WTC11 (cell line): ENCODE data around the gene ASB1. TPM values are rescaled to one million over a fixed set of nuclear protein-coding genes. Genes with fewer than 3 reads are reported as not detected.

ENCODE experiments used
- ATAC-seq: fragments of 200-7000 bp; cut with Tn5 transposase; 2 replicates; pipeline ENCODE4 v1.10.0; 2021; ENCODE audit warnings: mild to moderate bottlenecking, moderate library complexity
- CTCF ChIA-PET: fragments of 300-600 bp; sonication (Branson Sonifier 250); formaldehyde crosslinking; loops from one replicate; lab custom pipeline; 2021; ENCODE audit warnings: antibody characterized with exemption; lab: Charles Lee
- POLR2A ChIA-PET: fragments of 350-600 bp; sonication (Branson Sonifier 250); formaldehyde crosslinking; loops from one replicate; lab custom pipeline; 2021; ENCODE audit warnings: antibody characterized with exemption; lab: Charles Lee
- DNase-seq: peaks from one replicate; pipeline ENCODE4 v3.0.0; 2021; ENCODE audit warnings: low spot score
- H3K27ac Mint-ChIP-seq: 2 replicates; pipeline ENCODE4 v1.8.0; 2021; ENCODE audit warnings: mixed read lengths
- H3K27me3 Mint-ChIP-seq: 2 replicates; pipeline ENCODE4 v1.8.0; 2021; ENCODE audit warnings: low read depth, mild to moderate bottlenecking, moderate library complexity, mixed read lengths
- H3K36me3 Mint-ChIP-seq: 2 replicates; pipeline ENCODE4 v1.8.0; 2021; ENCODE audit warnings: mixed read lengths
- H3K4me1 Mint-ChIP-seq: 2 replicates; pipeline ENCODE4 v1.8.0; 2022; ENCODE audit warnings: mixed read lengths
- H3K4me3 Mint-ChIP-seq: 2 replicates; pipeline ENCODE4 v1.8.0; 2021; ENCODE audit warnings: mild to moderate bottlenecking, moderate library complexity, mixed read lengths
- H3K9me3 Mint-ChIP-seq: 2 replicates; pipeline ENCODE4 v1.8.0; 2021; ENCODE audit warnings: mixed read lengths
- ATF3 ChIP-seq: sonication (generic); formaldehyde crosslinking; conservative IDR thresholded peaks from 2 replicates; pipeline ENCODE4 v1.8.1; 2022; ENCODE audit warnings: mild to moderate bottlenecking, missing genetic modification reagents
- CREM ChIP-seq: sonication (generic); formaldehyde crosslinking; IDR thresholded peaks from 2 replicates; pipeline ENCODE4 v1.8.1; 2022; ENCODE audit warnings: mild to moderate bottlenecking, missing genetic modification reagents, moderate library complexity
- FOXP4 ChIP-seq: sonication (generic); formaldehyde crosslinking; IDR thresholded peaks from 2 replicates; pipeline ENCODE4 v1.8.0; 2022; ENCODE audit warnings: mild to moderate bottlenecking, missing genetic modification reagents
- GABPB1 ChIP-seq: sonication (generic); formaldehyde crosslinking; IDR thresholded peaks from 2 replicates; pipeline ENCODE4 v1.8.1; 2023; ENCODE audit warnings: mild to moderate bottlenecking, missing genetic modification reagents
- GRHL2 ChIP-seq: fragments of 250-450 bp; sonication (Bioruptor Pico); IDR thresholded peaks from 2 replicates; pipeline ENCODE4 v1.8.0; 2022; ENCODE audit warnings: mild to moderate bottlenecking, moderate library complexity; ENCODE audit not compliant: insufficient replicate concordance, severe bottlenecking
- HMGA2 ChIP-seq: fragments of 250-450 bp; sonication (Bioruptor Pico); IDR thresholded peaks from 2 replicates; pipeline ENCODE4 v1.4.0; 2021; ENCODE audit warnings: mild to moderate bottlenecking, moderate library complexity
- KAT7 ChIP-seq: sonication (generic); formaldehyde crosslinking; IDR thresholded peaks from 2 replicates; pipeline ENCODE4 v1.8.1; 2023; ENCODE audit warnings: missing genetic modification reagents, mild to moderate bottlenecking, borderline replicate concordance
- MLX ChIP-seq: sonication (generic); formaldehyde crosslinking; IDR thresholded peaks from 2 replicates; pipeline ENCODE4 v1.8.1; 2023; ENCODE audit warnings: mild to moderate bottlenecking, missing genetic modification reagents, moderate library complexity
- NR1H2 ChIP-seq: sonication (generic); formaldehyde crosslinking; IDR thresholded peaks from 2 replicates; pipeline ENCODE4 v1.9.0; 2021; ENCODE audit warnings: mild to moderate bottlenecking, moderate library complexity, missing genetic modification reagents
- PREB ChIP-seq: sonication (generic); formaldehyde crosslinking; IDR thresholded peaks from 2 replicates; pipeline ENCODE4 v1.8.1; 2022; ENCODE audit warnings: mild to moderate bottlenecking, missing genetic modification reagents, moderate library complexity, borderline replicate concordance
- PRRX2 ChIP-seq: fragments of 250-450 bp; sonication (Bioruptor Pico); IDR thresholded peaks from 2 replicates; pipeline ENCODE4 v1.8.0; 2021; ENCODE audit warnings: mild to moderate bottlenecking
- SOX15 ChIP-seq: fragments of 250-450 bp; sonication (Bioruptor Pico); IDR thresholded peaks from 2 replicates; pipeline ENCODE4 v1.9.0; 2021; ENCODE audit warnings: mild to moderate bottlenecking
- TEAD1 ChIP-seq: sonication (generic); formaldehyde crosslinking; IDR thresholded peaks from 2 replicates; pipeline ENCODE4 v1.8.0; 2022; ENCODE audit warnings: mild to moderate bottlenecking, missing genetic modification reagents
- TEAD4 ChIP-seq: sonication (generic); formaldehyde crosslinking; IDR thresholded peaks from 2 replicates; pipeline ENCODE4 v1.8.0; 2022; ENCODE audit warnings: mild to moderate bottlenecking, missing genetic modification reagents
- USF2 ChIP-seq: sonication (generic); formaldehyde crosslinking; IDR thresholded peaks from 2 replicates; pipeline ENCODE4 v1.8.1; 2023; ENCODE audit warnings: mild to moderate bottlenecking, missing genetic modification reagents, moderate library complexity
- ZNF121 ChIP-seq: sonication (generic); formaldehyde crosslinking; IDR thresholded peaks from 2 replicates; pipeline ENCODE4 v1.8.0; 2023; ENCODE audit warnings: missing genetic modification reagents
- ZNF219 ChIP-seq: sonication (generic); formaldehyde crosslinking; IDR thresholded peaks from 2 replicates; pipeline ENCODE4 v1.8.0; 2023; ENCODE audit warnings: missing genetic modification reagents, mild to moderate bottlenecking, borderline replicate concordance
- ZNF396 ChIP-seq: fragments of 250-450 bp; sonication (Bioruptor Pico); IDR thresholded peaks from 2 replicates; pipeline ENCODE4 v1.8.0; 2021; ENCODE audit warnings: mild to moderate bottlenecking, moderate library complexity, borderline replicate concordance
- ZNF423 ChIP-seq: fragments of 250-450 bp; sonication (Bioruptor Pico); IDR thresholded peaks from 2 replicates; pipeline ENCODE4 v2.1.2; 2022; ENCODE audit warnings: mild to moderate bottlenecking, moderate library complexity
- ZNF671 ChIP-seq: fragments of 250-450 bp; sonication (Bioruptor Pico); IDR thresholded peaks from 2 replicates; pipeline ENCODE4 v1.8.0; 2021; ENCODE audit warnings: mild to moderate bottlenecking
- total RNA-seq: library from RNA; stranded (reverse); gene quantifications from 3 replicates; pipeline ENCODE4 v1.2.3, GENCODE V29; 2021
- TF ChIP-seq, protein P1 (sequence below): sonication (generic); formaldehyde crosslinking; IDR thresholded peaks from 2 replicates; pipeline ENCODE4 v1.8.0; 2023; ENCODE audit warnings: mild to moderate bottlenecking, missing genetic modification reagents
- TF ChIP-seq, protein P2 (sequence below): fragments of 250-450 bp; sonication (Bioruptor Pico); IDR thresholded peaks from 2 replicates; pipeline ENCODE4 v1.8.0; 2021; ENCODE audit warnings: mild to moderate bottlenecking

Gene ASB1
- total RNA-seq, 1 experiment from 2014 or later, result 43.9 TPM

DNA sequence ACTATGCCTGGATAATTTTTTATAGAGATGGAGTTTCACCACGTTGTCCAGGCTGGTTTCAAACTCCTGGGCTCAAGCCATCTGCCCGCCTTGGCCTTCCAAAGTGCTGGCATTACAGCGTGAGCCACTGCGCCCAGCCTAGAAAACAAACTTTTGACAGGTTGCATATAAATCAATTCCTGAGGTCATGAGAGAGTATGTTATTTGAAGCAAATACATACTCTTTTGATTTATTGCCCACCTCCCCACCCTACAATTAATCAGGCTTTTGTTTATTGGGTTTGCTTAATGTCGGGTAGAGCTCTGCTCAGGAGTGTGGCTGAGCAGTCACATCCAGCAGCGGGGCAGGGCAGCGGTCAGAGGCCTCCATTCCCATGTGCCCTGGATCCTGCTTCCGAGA is 37.9 kb upstream of the ASB1 start:
- H3K27ac Mint-ChIP-seq, result no peak overlapping the region
- ATAC-seq (no peak), DNase-seq (no peak)
- CTCF ChIA-PET, result no interaction called here
- peaks cover 4% of the 10 kb centered on the region for H3K9me3 Mint-ChIP-seq
- peaks cover 4% of the 10 kb centered on the region for H3K36me3 Mint-ChIP-seq
- H3K4me3 Mint-ChIP-seq, result no peak overlapping the region
- POLR2A ChIA-PET, result no interaction called here
- peaks cover 4% of the 10 kb centered on the region; the same call in 1 of the 2 replicates for H3K4me1 Mint-ChIP-seq
- TF ChIP-seq, protein P1, sequence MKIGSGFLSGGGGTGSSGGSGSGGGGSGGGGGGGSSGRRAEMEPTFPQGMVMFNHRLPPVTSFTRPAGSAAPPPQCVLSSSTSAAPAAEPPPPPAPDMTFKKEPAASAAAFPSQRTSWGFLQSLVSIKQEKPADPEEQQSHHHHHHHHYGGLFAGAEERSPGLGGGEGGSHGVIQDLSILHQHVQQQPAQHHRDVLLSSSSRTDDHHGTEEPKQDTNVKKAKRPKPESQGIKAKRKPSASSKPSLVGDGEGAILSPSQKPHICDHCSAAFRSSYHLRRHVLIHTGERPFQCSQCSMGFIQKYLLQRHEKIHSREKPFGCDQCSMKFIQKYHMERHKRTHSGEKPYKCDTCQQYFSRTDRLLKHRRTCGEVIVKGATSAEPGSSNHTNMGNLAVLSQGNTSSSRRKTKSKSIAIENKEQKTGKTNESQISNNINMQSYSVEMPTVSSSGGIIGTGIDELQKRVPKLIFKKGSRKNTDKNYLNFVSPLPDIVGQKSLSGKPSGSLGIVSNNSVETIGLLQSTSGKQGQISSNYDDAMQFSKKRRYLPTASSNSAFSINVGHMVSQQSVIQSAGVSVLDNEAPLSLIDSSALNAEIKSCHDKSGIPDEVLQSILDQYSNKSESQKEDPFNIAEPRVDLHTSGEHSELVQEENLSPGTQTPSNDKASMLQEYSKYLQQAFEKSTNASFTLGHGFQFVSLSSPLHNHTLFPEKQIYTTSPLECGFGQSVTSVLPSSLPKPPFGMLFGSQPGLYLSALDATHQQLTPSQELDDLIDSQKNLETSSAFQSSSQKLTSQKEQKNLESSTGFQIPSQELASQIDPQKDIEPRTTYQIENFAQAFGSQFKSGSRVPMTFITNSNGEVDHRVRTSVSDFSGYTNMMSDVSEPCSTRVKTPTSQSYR (CRISPR knock-in tag), result no peak
- TF ChIP-seq GRHL2 (CRISPR knock-in tag) (no peak), GABPB1 (CRISPR knock-in tag) (no peak), PRRX2 (CRISPR knock-in tag) (no peak), TEAD1 (CRISPR knock-in tag) (no peak), KAT7 (CRISPR knock-in tag) (no peak), NR1H2 (CRISPR knock-in tag) (no peak), TEAD4 (CRISPR knock-in tag) (no peak)
- no peaks in the 10 kb centered on the region for H3K27me3 Mint-ChIP-seq

DNA sequence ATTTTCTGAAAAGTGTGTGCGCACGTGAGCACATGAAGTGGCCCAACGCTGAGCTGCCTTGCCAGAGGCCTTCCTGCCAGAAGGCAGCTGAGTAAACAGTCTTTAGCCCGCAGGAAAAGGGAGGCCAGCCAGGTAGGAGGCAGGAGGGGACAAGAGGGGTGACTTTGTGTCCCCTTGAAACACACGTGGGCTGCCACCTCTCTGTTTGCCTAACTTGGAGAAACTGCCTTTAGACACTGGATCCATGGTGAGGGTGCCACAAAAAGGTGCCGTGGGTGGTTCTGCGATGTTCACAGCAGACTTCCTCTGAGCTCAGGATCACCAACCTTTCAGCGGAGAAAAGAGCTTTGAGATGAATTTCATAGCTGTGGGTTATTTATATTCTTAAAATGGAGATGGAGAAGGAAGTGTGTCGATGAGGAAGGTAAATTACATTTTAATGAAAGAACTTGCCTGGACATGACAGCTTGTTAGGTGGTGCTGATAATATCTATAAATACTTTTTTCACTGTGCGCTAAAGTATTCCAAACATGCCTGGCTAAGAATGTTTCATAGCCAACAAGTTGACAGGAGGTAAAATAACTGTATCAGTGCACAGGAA is 36.6 kb upstream of the ASB1 start:
- H3K27ac Mint-ChIP-seq, result peak overlapping the region; percentile 88; the same call in 1 of the 2 replicates
- TF ChIP-seq CREM (CRISPR knock-in tag) (no peak), FOXP4 (CRISPR knock-in tag) (no peak), MLX (CRISPR knock-in tag) (no peak), ZNF671 (no peak), ZNF423 (no peak), PREB (no peak), SOX15 (CRISPR knock-in tag) (no peak)
- TF ChIP-seq, all 79 proteins: peak for 0
- DNase-seq (no peak), ATAC-seq (no peak)
- Mint-ChIP-seq H3K36me3 (no peaks in the 10 kb centered on the region), H3K4me1 (peaks cover 4% of the 10 kb centered on the region; the same call in 1 of the 2 replicates), H3K9me3 (no peaks in the 10 kb centered on the region), H3K4me3 (no peak overlapping the region), H3K27me3 (no peaks in the 10 kb centered on the region)
- ChIA-PET POLR2A (no interaction called here), CTCF (no interaction called here)

- H3K36me3 Mint-ChIP-seq, result no peaks in the 10 kb centered on the region
- no peaks in the 10 kb centered on the region for H3K9me3 Mint-ChIP-seq
- TF ChIP-seq TEAD4 (CRISPR knock-in tag) (no peak), USF2 (CRISPR knock-in tag) (no peak), ATF3 (CRISPR knock-in tag) (no peak), ZNF219 (CRISPR knock-in tag) (no peak), ZNF121 (CRISPR knock-in tag) (no peak), ZNF396 (CRISPR knock-in tag) (no peak), HMGA2 (CRISPR knock-in tag) (no peak)
- TF ChIP-seq, protein P2, sequence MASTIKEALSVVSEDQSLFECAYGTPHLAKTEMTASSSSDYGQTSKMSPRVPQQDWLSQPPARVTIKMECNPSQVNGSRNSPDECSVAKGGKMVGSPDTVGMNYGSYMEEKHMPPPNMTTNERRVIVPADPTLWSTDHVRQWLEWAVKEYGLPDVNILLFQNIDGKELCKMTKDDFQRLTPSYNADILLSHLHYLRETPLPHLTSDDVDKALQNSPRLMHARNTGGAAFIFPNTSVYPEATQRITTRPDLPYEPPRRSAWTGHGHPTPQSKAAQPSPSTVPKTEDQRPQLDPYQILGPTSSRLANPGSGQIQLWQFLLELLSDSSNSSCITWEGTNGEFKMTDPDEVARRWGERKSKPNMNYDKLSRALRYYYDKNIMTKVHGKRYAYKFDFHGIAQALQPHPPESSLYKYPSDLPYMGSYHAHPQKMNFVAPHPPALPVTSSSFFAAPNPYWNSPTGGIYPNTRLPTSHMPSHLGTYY (CRISPR knock-in tag), result no peak
These were observed 35.6 kb upstream of the ASB1 start for GRCh38 chr2:238391042-238391689.

More at GRCh38 chr2:238391042-238391689, 35.6 kb upstream of the ASB1 start:
- ChIA-PET POLR2A (no interaction called here), CTCF (interaction anchor here (1.0 kb wide), 1 partner anchor 20 kb away, joined by 3 read pairs; no protein-coding TSS in a partner anchor)
- Mint-ChIP-seq H3K27me3 (no peaks in the 10 kb centered on the region), H3K4me1 (peaks cover 4% of the 10 kb centered on the region; the same call in 1 of the 2 replicates), H3K27ac (no peak overlapping the region), H3K4me3 (no peak overlapping the region)
- DNase-seq (no peak), ATAC-seq (no peak)
